HG03442 (cell line): ENCODE measurements around the gene MAP2.
A peak's percentile ranks its signal among the peaks of the same experiment; 100 is the strongest.
"Not testable (repeated sequence)": the region's sequence is repeated elsewhere in the genome, so short reads cannot be mapped to it uniquely, and the experiment has no call there.

Experiments
- ATAC-seq: cut with Tn5 transposase; IDR thresholded peaks from one replicate; pipeline ENCODE4 v1.9.1; 2021; ENCODE audit warnings: mild to moderate bottlenecking, moderate library complexity; ENCODE audit not compliant: unreplicated experiment

The MAP2 gene

GRCh38 chr2:209584472-209584871 is 160.6 kb downstream of the MAP2 start:
- ATAC-seq = no peak

GRCh38 chr2:209584915-209585314 is 161.1 kb downstream of the MAP2 start:
- ATAC-seq = no peak

- ATAC-seq = no peak
Observed at GRCh38 chr2:209591021-209591420, 167.2 kb downstream of the MAP2 start.

GRCh38 chr2:209592106-209592505 is 168.3 kb downstream of the MAP2 start:
- ATAC-seq = no peak

GRCh38 chr2:209593930-209594329 is 170.1 kb downstream of the MAP2 start:
- no peak for ATAC-seq

- ATAC-seq = no peak
Observed at GRCh38 chr2:209596262-209596661, 172.4 kb downstream of the MAP2 start.

- ATAC-seq = not testable (repeated sequence)
Observed at GRCh38 chr2:209598227-209598626, 174.4 kb downstream of the MAP2 start.

GRCh38 chr2:209600341-209601171 is 176.7 kb downstream of the MAP2 start:
- no peak for ATAC-seq

- ATAC-seq = no peak
Observed at GRCh38 chr2:209601497-209601896, 177.7 kb downstream of the MAP2 start.

GRCh38 chr2:209602259-209602658 is 178.4 kb downstream of the MAP2 start:
- no peak for ATAC-seq

- no peak for ATAC-seq
Observed at GRCh38 chr2:209609531-209609930, 185.7 kb downstream of the MAP2 start.

- no peak for ATAC-seq
Observed at GRCh38 chr2:209610631-209611030, 186.8 kb downstream of the MAP2 start.

GRCh38 chr2:209613649-209614305 is 189.9 kb downstream of the MAP2 start:
- ATAC-seq = no peak

GRCh38 chr2:209614690-209615369 is 191.0 kb downstream of the MAP2 start:
- no peak for ATAC-seq

- peak; percentile 66 for ATAC-seq
Observed at GRCh38 chr2:209619782-209620181, 195.9 kb downstream of the MAP2 start.

GRCh38 chr2:209624192-209624938 is 200.5 kb downstream of the MAP2 start:
- no peak for ATAC-seq

- no peak for ATAC-seq
Observed at GRCh38 chr2:209629597-209629996, 205.8 kb downstream of the MAP2 start.

- no peak for ATAC-seq
Observed at GRCh38 chr2:209633911-209634310, 210.1 kb downstream of the MAP2 start.

- no peak for ATAC-seq
Observed at GRCh38 chr2:209636076-209636475, 212.2 kb downstream of the MAP2 start.

- ATAC-seq = no peak
Observed at GRCh38 chr2:209637293-209637692, 213.4 kb downstream of the MAP2 start.

- peak; percentile 57 for ATAC-seq
Observed at GRCh38 chr2:209638346-209638745, 214.5 kb downstream of the MAP2 start.
